Astrocyte (in vitro differentiated cells and primary cell): ENCODE data around the gene NGDN. TPM values are rescaled to one million over a fixed set of nuclear protein-coding genes. Genes with fewer than 3 reads are reported as not detected.

Source experiments
- DNase-seq: peaks from one replicate; pipeline ENCODE4 v3.0.0-alpha.2; 2010; ENCODE audit warnings: low read depth
- FAIRE-seq: peaks from 2 replicates; lab custom pipeline; 2011; peaks lifted over from hg19 to GRCh38; lab: Jason Lieb, UNC
- H2AFZ ChIP-seq: 2 replicates; pipeline ENCODE4 v1.6.0; 2012; ENCODE audit warnings: low read depth, low read length, inconsistent platforms
- H3K27ac ChIP-seq: 2 replicates; pipeline ENCODE4 v1.5.1; 2011; ENCODE audit warnings: low read depth, low read length, inconsistent platforms
- H3K27me3 ChIP-seq: 2 replicates; pipeline ENCODE4 v1.6.0; 2011; ENCODE audit warnings: low read length, inconsistent platforms; ENCODE audit not compliant: insufficient read depth
- H3K36me3 ChIP-seq: 2 replicates; pipeline ENCODE4 v1.5.1; 2011; ENCODE audit warnings: low read length, inconsistent platforms; ENCODE audit not compliant: insufficient read depth
- H3K4me1 ChIP-seq: 2 replicates; pipeline ENCODE4 v1.5.1; 2011; ENCODE audit warnings: low read length, inconsistent platforms; ENCODE audit not compliant: insufficient read depth
- H3K4me2 ChIP-seq: 2 replicates; pipeline ENCODE4 v1.6.0; 2012; ENCODE audit warnings: low read length, inconsistent platforms
- H3K4me3 ChIP-seq: 2 replicates; pipeline ENCODE4 v1.5.1; 2011; ENCODE audit warnings: low read depth, mild to moderate bottlenecking, low read length, inconsistent platforms; ENCODE audit not compliant: insufficient read depth
- H3K79me2 ChIP-seq: 2 replicates; pipeline ENCODE4 v1.6.0; 2012; ENCODE audit warnings: mild to moderate bottlenecking, low read length, inconsistent platforms; ENCODE audit not compliant: insufficient read depth
- H3K9ac ChIP-seq: 2 replicates; pipeline ENCODE4 v1.6.0; 2012; ENCODE audit warnings: mild to moderate bottlenecking, low read length, inconsistent platforms
- H3K9me3 ChIP-seq: 2 replicates; pipeline ENCODE4 v1.5.1; 2012; ENCODE audit warnings: low read depth, mild to moderate bottlenecking, low read length, inconsistent platforms; ENCODE audit not compliant: insufficient read depth
- H4K20me1 ChIP-seq: 2 replicates; pipeline ENCODE4 v1.6.0; 2012; ENCODE audit warnings: low read length, inconsistent platforms; ENCODE audit not compliant: insufficient read depth
- H3K27ac Mint-ChIP-seq: one replicate; pipeline ENCODE4 v1.8.0; 2021; ENCODE audit warnings: mild to moderate bottlenecking, mixed read lengths; ENCODE audit not compliant: unreplicated experiment
- H3K27me3 Mint-ChIP-seq: one replicate; pipeline ENCODE4 v1.8.0; 2021; ENCODE audit warnings: low read depth, mixed read lengths; ENCODE audit not compliant: unreplicated experiment
- H3K36me3 Mint-ChIP-seq: one replicate; pipeline ENCODE4 v1.8.0; 2021; ENCODE audit warnings: low read depth, mixed read lengths; ENCODE audit not compliant: unreplicated experiment
- H3K4me1 Mint-ChIP-seq: one replicate; pipeline ENCODE4 v1.8.0; 2021; ENCODE audit warnings: low read depth, mixed read lengths; ENCODE audit not compliant: unreplicated experiment
- H3K4me3 Mint-ChIP-seq: one replicate; pipeline ENCODE4 v1.8.0; 2021; ENCODE audit warnings: mild to moderate bottlenecking, moderate library complexity, mixed read lengths; ENCODE audit not compliant: unreplicated experiment
- H3K9me3 Mint-ChIP-seq: one replicate; pipeline ENCODE4 v1.8.0; 2021; ENCODE audit warnings: mild to moderate bottlenecking, mixed read lengths; ENCODE audit not compliant: unreplicated experiment
- CTCF ChIP-seq: IDR thresholded peaks from 2 replicates; pipeline ENCODE4 v1.5.1; 2011; ENCODE audit warnings: low read depth, mild to moderate bottlenecking, inconsistent platforms, low read length, moderate library complexity; ENCODE audit not compliant: insufficient read depth
- EZH2 ChIP-seq: IDR thresholded peaks from 2 replicates; pipeline ENCODE4 v1.6.1; 2012; ENCODE audit warnings: mild to moderate bottlenecking, low read length, inconsistent platforms; ENCODE audit not compliant: insufficient read depth
- total RNA-seq: library from RNA; stranded (reverse); gene quantifications from 2 replicates; pipeline ENCODE4 v1.2.1, GENCODE V29; 2021

The NGDN gene
- total RNA-seq, 1 donor from 2014 or later = 28.6 TPM

GRCh38 chr14:23492618-23493272 is 23.2 kb downstream of the NGDN start:
- Histone ChIP-seq H3K9me3 (no peaks in the 10 kb centered on the region), H4K20me1 (no peaks in the 10 kb centered on the region), H3K79me2 (no peaks in the 10 kb centered on the region), H3K4me2 (no peak overlapping the region), H3K27ac (no peak overlapping the region), H3K4me3 (no peak overlapping the region), H3K36me3 (peaks cover 1% of the 10 kb centered on the region), H3K9ac (no peak overlapping the region), H3K27me3 (no peaks in the 10 kb centered on the region), H3K4me1 (no peaks in the 10 kb centered on the region), H2AFZ (no peak overlapping the region)
- H3K9me3 Mint-ChIP-seq = no peaks in the 10 kb centered on the region
- no peak for DNase-seq
- no peaks in the 10 kb centered on the region for H3K36me3 Mint-ChIP-seq
- no peaks in the 10 kb centered on the region for H3K27me3 Mint-ChIP-seq
- no peak for TF ChIP-seq CTCF
- no peak for TF ChIP-seq EZH2
- H3K27ac Mint-ChIP-seq = peak overlapping the region; percentile 22
- H3K4me1 Mint-ChIP-seq = peaks cover 18% of the 10 kb centered on the region
- H3K4me3 Mint-ChIP-seq = peak overlapping the region; percentile 34
- FAIRE-seq = no peak

GRCh38 chr14:23494223-23494622 is 24.7 kb downstream of the NGDN start:
- FAIRE-seq (no peak), DNase-seq (peak; percentile 42)
- Histone ChIP-seq H3K9ac (no peak overlapping the region), H3K4me2 (no peak overlapping the region), H3K79me2 (no peaks in the 10 kb centered on the region), H3K4me1 (no peaks in the 10 kb centered on the region), H3K36me3 (no peaks in the 10 kb centered on the region), H2AFZ (no peak overlapping the region), H3K9me3 (no peaks in the 10 kb centered on the region), H3K27ac (no peak overlapping the region), H3K4me3 (no peak overlapping the region), H4K20me1 (no peaks in the 10 kb centered on the region), H3K27me3 (no peaks in the 10 kb centered on the region)
- TF ChIP-seq CTCF = no peak
- TF ChIP-seq EZH2 = no peak
- Mint-ChIP-seq H3K4me1 (peaks cover 18% of the 10 kb centered on the region), H3K27ac (peak overlapping the region; percentile 29), H3K27me3 (no peaks in the 10 kb centered on the region), H3K9me3 (no peaks in the 10 kb centered on the region), H3K36me3 (no peaks in the 10 kb centered on the region), H3K4me3 (no peak overlapping the region)

GRCh38 chr14:23512156-23512555 is 42.7 kb downstream of the NGDN start:
- Histone ChIP-seq H3K4me1 (no peaks in the 10 kb centered on the region), H2AFZ (no peak overlapping the region), H3K27me3 (no peaks in the 10 kb centered on the region), H4K20me1 (no peaks in the 10 kb centered on the region), H3K4me3 (no peak overlapping the region), H3K4me2 (peak overlapping the region; percentile 78), H3K9me3 (no peaks in the 10 kb centered on the region), H3K36me3 (no peaks in the 10 kb centered on the region), H3K79me2 (no peaks in the 10 kb centered on the region), H3K9ac (no peak overlapping the region), H3K27ac (no peak overlapping the region)
- H3K27ac Mint-ChIP-seq = no peak overlapping the region
- peaks cover 5% of the 10 kb centered on the region for H3K9me3 Mint-ChIP-seq
- FAIRE-seq (no peak), DNase-seq (peak; percentile 1)
- peaks cover 13% of the 10 kb centered on the region for H3K27me3 Mint-ChIP-seq
- no peaks in the 10 kb centered on the region for H3K4me1 Mint-ChIP-seq
- peaks cover 28% of the 10 kb centered on the region for H3K36me3 Mint-ChIP-seq
- H3K4me3 Mint-ChIP-seq = no peak overlapping the region
- TF ChIP-seq EZH2 = no peak
